ENCODE measurements around the gene RSBN1. TPM values are rescaled to one million over a fixed set of nuclear protein-coding genes. Genes with fewer than 3 reads are reported as not detected.

RSBN1 gene
- total RNA-seq, 4 donors from 2014 or later, result 17.1 to 29.1 (median 22.2) TPM

- Histone ChIP-seq H3K9me3 (no peaks in the 10 kb centered on the region), H3K4me3 (no peak overlapping the region), H3K27me3 (no peaks in the 10 kb centered on the region), H3K27ac (no peak overlapping the region), H3K4me1 (peaks cover 8% of the 10 kb centered on the region), H3K36me3 (peaks cover 17% of the 10 kb centered on the region)
- 96% methylated on average over 9 of the region's 9 CpGs for whole genome bisulfite sequencing
- no peak for DNase-seq (ENCODE audit: low spot score in 2 of 2)
- TF ChIP-seq POLR2AphosphoS5 (IDR thresholded peaks at IDR 0.05) (no peak), CTCF (IDR thresholded peaks at IDR 0.05) (no peak), POLR2A (IDR thresholded peaks at IDR 0.05) (no peak), EP300 (IDR thresholded peaks at IDR 0.05) (no peak)
Measured at GRCh38 chr1:113793878-113794834, 18.1 kb downstream of the RSBN1 start.

GRCh38 chr1:113792986-113793385 is 19.3 kb downstream of the RSBN1 start:
- H3K9me3 ChIP-seq, result no peaks in the 10 kb centered on the region
- no peak overlapping the region for H3K27ac ChIP-seq
- H3K36me3 ChIP-seq, result peaks cover 17% of the 10 kb centered on the region
- DNase-seq (ENCODE audit: low spot score in 2 of 2), result no peak
- TF ChIP-seq EP300 (IDR thresholded peaks at IDR 0.05) (no peak), POLR2A (IDR thresholded peaks at IDR 0.05) (no peak), POLR2AphosphoS5 (IDR thresholded peaks at IDR 0.05) (no peak), CTCF (IDR thresholded peaks at IDR 0.05) (no peak)
- WGBS, result 64% methylated on average over 1 of the region's 1 CpG
- no peaks in the 10 kb centered on the region for H3K27me3 ChIP-seq
- H3K4me1 ChIP-seq, result peaks cover 8% of the 10 kb centered on the region
- no peak overlapping the region for H3K4me3 ChIP-seq

GRCh38 chr1:113792471-113792870 is 19.8 kb downstream of the RSBN1 start:
- Histone ChIP-seq H3K36me3 (peaks cover 15% of the 10 kb centered on the region), H3K4me1 (peaks cover 8% of the 10 kb centered on the region), H3K9me3 (no peaks in the 10 kb centered on the region), H3K4me3 (no peak overlapping the region), H3K27me3 (no peaks in the 10 kb centered on the region), H3K27ac (no peak overlapping the region)
- TF ChIP-seq POLR2A (IDR thresholded peaks at IDR 0.05), result no peak
- TF ChIP-seq EP300 (IDR thresholded peaks at IDR 0.05), result no peak
- no peak for TF ChIP-seq CTCF (IDR thresholded peaks at IDR 0.05)
- TF ChIP-seq POLR2AphosphoS5 (IDR thresholded peaks at IDR 0.05), result no peak
- WGBS, result 88% methylated on average over 5 of the region's 5 CpGs
- DNase-seq (ENCODE audit: low spot score in 2 of 2), result no peak

GRCh38 chr1:113788802-113789201 is 23.5 kb downstream of the RSBN1 start:
- H3K4me3 ChIP-seq, result no peak overlapping the region
- no peak for TF ChIP-seq POLR2A (IDR thresholded peaks at IDR 0.05)
- no peak for TF ChIP-seq EP300 (IDR thresholded peaks at IDR 0.05)
- no peak for TF ChIP-seq POLR2AphosphoS5 (IDR thresholded peaks at IDR 0.05)
- no peak for TF ChIP-seq CTCF (IDR thresholded peaks at IDR 0.05)
- no peaks in the 10 kb centered on the region for H3K9me3 ChIP-seq
- H3K27ac ChIP-seq, result no peak overlapping the region
- peaks cover 18% of the 10 kb centered on the region for H3K4me1 ChIP-seq
- 93% methylated on average over 3 of the region's 3 CpGs for WGBS
- no peak for DNase-seq (ENCODE audit: low spot score in 2 of 2)
- H3K36me3 ChIP-seq, result no peaks in the 10 kb centered on the region
- no peaks in the 10 kb centered on the region for H3K27me3 ChIP-seq

- WGBS, result 85% methylated on average over 3 of the region's 3 CpGs
- H3K9me3 ChIP-seq, result no peaks in the 10 kb centered on the region
- H3K27ac ChIP-seq, result no peak overlapping the region
- DNase-seq (ENCODE audit: low spot score in 2 of 2), result no peak
- peaks cover 21% of the 10 kb centered on the region for H3K4me1 ChIP-seq
- no peak overlapping the region for H3K4me3 ChIP-seq
- H3K27me3 ChIP-seq, result no peaks in the 10 kb centered on the region
- no peak for TF ChIP-seq CTCF (IDR thresholded peaks at IDR 0.05)
- TF ChIP-seq EP300 (IDR thresholded peaks at IDR 0.05), result no peak
- TF ChIP-seq POLR2A (IDR thresholded peaks at IDR 0.05), result no peak
- TF ChIP-seq POLR2AphosphoS5 (IDR thresholded peaks at IDR 0.05), result no peak
- no peaks in the 10 kb centered on the region for H3K36me3 ChIP-seq
Measured at GRCh38 chr1:113787663-113788062, 24.6 kb downstream of the RSBN1 start.
